Activated CD8-positive, alpha-beta memory T cell treated with anti-CD3 and anti-CD28 coated beads for 36 hours (primary cell): Measurements from ENCODE around the gene SH3BP5L. TPM values are rescaled to one million over a fixed set of nuclear protein-coding genes. Genes with fewer than 3 reads are reported as not detected.
"Not testable (repeated sequence)": the region's sequence is repeated elsewhere in the genome, so short reads cannot be mapped to it uniquely, and the experiment has no call there.

Experiments used
- CTCF ChIA-PET: fragments of 350-600 bp; sonication (Branson Sonifier 250); formaldehyde crosslinking; loops from one replicate; lab custom pipeline; 2021; ENCODE audit warnings: antibody characterized with exemption; lab: Charles Lee
- POLR2A ChIA-PET: fragments of 350-600 bp; sonication (Branson Sonifier 250); formaldehyde crosslinking; loops from one replicate; lab custom pipeline; 2021; ENCODE audit warnings: antibody characterized with exemption; lab: Charles Lee
- total RNA-seq, 2 experiments: library from RNA; stranded (reverse); gene quantifications; one replicate each; pipeline ENCODE4 v1.2.3, GENCODE V29; 2021

SH3BP5L gene
- total RNA-seq, 2 experiments from 2014 or later = 19.9 to 20.0 TPM

DNA sequence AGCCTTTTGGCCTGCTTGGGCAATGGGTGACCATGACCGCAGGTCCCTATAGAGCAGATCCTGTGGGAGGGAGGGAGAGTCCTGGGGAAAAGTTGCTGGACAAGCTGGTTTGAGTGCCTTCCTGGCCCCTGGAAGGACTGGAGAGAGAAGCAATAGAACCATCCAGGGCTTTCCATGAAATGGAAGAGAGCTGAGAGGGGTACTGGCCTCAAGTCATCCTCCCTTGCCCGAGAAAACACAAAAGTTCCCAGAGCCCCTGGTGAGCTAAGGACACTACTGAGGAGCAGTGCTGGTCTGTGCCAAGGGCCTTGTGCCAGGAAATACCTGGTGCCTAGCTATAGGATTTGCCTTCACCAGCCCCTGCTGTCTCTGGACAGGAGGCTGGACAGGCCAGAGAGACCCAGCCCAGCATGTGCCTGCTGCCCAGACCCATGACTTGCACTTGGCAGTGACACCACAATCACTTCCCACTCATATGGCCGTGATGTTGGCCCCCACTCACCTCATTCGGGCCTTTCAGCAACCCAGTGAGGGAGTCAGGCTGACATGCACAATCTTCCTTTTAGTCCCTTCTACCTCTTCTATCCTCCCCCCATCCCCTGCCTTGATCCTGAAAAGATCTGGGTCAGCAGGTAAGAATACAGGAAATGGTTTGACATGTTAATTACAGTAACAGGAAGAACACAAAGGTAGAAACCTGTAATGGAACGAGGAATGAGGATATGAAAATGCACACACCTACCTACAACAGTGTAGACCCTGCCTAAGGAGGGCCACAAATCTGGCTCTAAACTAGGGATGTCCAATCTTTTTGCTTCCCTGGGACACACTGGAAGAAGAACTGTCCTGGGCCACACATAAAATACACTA lies 7.0 kb downstream of the SH3BP5L start:
- ChIA-PET CTCF (interaction anchor here (0.7 to 1.4 kb wide), 3 partner anchors 12 to 1524 kb away, joined by 3 to 4 read pairs (median 4); partner anchors contain the start of gene ZNF692), POLR2A (interaction anchor here (0.6 kb wide), 1 partner anchor 12 kb away, joined by 6 read pairs; no protein-coding TSS in a partner anchor)

- POLR2A ChIA-PET = no interaction called here
- CTCF ChIA-PET = no interaction called here
Observed at GRCh38 chr1:248817065-248817464, 8.7 kb downstream of the SH3BP5L start.

DNA sequence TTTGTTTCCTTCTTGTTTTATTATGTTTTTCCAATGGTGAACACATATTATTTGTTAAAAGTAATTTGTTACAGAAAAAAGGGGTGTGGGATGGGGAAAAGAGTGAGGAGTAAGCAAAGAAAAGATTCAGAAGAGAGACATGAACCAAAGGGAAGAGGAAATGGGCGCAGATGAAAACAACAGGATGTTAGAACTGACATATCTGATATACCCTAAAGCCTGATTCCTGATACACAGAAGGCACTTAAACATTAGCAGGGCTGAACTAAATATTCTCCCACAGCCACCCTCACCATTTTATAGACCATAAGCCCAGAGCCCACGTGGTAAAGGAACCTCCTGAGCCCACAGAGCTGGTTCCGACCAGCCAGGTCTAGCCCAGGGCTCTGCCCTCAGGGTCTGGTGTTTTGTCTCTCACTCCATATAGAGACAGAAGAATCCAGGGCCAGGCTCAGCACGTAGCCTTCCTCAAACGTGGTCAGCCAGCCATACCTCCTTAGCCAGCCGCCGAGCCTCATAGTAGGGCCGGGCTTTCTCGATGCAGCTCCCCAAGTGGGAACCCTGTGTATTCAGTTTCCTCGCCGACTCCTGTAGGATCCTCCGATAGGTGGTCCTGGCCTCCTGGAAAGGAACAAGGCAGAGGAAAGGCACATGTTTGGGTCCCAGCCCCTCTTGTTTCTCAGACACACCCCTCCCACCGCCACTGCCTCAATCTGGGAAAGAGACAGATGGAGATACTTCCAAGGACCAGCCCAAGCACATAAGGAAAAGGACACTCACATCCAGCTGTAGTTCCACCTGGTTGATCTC lies 9.5 kb downstream of the SH3BP5L start:
- POLR2A ChIA-PET = no interaction called here
- CTCF ChIA-PET = no interaction called here

GRCh38 chr1:248815407-248816034 lies 10.2 kb downstream of the SH3BP5L start:
- CTCF ChIA-PET = no interaction called here
- POLR2A ChIA-PET = no interaction called here

DNA sequence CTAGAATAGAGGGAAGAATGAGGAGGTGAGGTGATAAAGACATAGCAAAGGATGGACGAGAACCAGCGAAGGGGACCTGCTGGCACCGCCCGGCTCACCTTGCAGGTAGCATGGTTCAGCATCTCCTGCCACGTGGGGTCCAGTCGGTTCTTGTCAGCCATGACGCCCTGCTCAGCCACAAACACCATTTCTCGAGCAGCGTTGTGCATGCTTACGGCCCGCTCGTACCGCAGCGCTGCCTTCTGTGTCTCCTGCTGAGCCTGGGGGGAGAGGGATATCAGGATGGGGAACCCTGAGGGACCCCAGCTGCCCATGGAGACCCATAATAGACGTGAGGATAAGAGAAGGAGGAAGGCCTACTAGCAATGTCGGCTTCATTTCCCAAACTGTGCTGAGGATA lies 11.4 kb downstream of the SH3BP5L start:
- CTCF ChIA-PET = no interaction called here

DNA sequence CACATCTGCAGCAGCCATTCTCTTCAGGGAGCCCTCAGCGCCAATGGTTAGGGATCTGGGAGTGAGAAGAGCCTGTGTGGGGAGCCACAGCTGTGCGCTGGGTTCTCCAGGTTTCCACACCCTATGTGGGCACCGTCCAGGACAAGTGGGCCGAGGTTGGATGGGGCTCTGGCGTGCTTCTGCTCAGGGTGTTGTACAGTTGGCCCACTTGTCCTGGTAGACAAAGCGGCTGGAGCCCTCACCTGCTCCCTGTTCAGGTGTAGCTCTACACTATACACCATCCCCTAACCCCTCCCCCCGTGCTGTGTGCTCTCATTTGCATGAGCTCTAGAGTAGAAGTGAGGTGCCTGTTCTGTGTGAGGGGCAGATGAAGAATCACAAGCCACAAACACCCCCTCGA lies 12.2 kb downstream of the SH3BP5L start:
- ChIA-PET CTCF (no interaction called here), POLR2A (no interaction called here)

More for the DNA sequence above, 11.4 kb downstream of the SH3BP5L start:
- POLR2A ChIA-PET = no interaction called here

- ChIA-PET POLR2A (no interaction called here), CTCF (no interaction called here)
Observed at GRCh38 chr1:248812736-248813425, 12.8 kb downstream of the SH3BP5L start.

DNA sequence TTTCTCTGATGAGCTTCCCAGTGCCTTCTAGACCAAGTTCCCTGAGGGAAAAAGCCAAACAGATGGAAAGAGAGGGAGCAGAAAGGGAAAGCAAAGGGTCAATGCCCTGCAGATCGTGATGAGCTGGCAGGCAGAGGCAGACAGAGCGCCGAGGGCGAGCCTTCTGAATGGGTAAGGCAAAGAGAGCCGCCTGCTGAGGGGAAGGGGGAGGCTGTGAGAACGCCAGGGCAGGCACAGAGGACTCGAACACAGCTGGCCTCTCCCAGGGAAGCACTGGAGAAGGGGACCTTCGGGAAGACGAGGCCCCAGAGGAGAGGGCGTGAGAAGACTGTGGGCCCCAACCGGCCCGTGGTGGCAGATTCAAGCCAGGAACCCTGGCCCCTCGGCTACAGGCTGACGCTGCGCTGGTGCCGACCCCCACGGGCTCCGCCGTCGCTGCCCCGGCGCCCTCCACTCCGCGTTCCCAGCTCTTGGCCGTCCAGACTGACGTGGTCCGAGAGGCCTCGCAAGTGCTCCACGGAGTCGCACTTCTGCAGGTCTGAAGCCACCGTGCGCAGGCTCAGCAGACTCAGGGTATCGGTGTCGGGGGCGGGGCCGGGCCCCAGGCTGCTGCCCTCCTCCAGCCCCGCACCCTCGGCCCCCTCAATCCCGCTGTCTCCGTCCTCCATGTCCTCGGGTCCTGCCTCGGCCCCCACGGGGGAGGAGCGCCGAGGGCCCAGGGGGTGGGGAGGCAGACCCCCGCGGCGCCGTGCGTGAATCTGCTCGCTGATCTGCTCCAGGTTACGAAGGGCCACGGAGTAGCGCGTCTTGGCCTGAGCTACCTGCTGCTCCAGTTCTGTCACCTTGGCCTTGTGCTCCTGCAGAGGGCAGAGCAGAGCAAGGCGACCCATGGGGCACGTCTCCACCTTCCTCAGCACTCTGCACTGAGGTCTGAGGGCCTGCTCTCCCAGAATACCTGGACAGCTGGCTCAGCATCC lies 13.9 kb downstream of the SH3BP5L start:
- ChIA-PET CTCF (no interaction called here), POLR2A (no interaction called here)

DNA sequence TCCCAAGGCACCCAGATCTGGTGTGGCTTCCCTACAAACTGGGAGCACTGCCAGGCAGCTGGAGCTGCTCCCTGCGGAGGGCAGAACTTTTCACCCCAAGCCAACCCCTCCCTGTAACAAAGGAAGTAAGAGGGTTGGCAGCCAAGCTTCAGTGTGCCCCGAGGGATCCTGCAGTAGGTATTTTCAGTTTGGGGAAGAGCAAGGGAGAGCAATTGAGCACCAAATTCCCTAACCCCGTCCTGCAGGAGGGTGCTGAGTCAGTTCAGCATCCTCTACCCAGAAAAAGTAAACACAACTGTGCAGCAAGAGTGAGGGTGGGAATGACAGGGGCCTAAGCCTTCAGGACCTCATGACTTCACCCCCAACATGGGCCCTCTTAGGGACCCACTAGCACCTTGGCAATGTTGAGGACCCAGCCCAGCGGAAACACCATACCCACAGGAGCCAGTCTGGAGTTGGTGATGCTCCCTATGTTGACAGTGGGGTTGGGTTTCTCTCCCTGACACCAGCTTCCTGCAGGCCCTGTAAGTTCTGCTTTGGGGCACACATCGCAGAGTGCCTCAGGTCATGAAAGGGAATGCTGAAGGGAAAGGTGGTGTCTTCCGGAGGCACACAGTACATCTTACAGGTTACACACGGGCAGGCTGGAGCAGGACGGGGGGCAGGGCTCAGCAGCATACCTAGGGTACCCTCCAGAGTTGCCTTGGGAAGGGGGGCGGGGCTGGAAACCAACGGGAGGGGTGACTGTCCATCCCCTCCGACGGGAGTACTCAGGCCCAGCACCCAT lies 14.8 kb downstream of the SH3BP5L start:
- CTCF ChIA-PET = no interaction called here
- POLR2A ChIA-PET = no interaction called here

GRCh38 chr1:248810000-248810726 lies 15.6 kb downstream of the SH3BP5L start:
- POLR2A ChIA-PET = no interaction called here
- CTCF ChIA-PET = no interaction called here

GRCh38 chr1:248808876-248809275 lies 16.8 kb downstream of the SH3BP5L start:
- CTCF ChIA-PET = no interaction called here
- POLR2A ChIA-PET = no interaction called here

GRCh38 chr1:248807067-248807737 lies 18.5 kb downstream of the SH3BP5L start:
- CTCF ChIA-PET = interaction anchor here (0.9 to 1.7 kb wide), 5 partner anchors 11 to 184 kb away, joined by 3 to 4 read pairs (median 4); partner anchors contain the start of gene ZNF672
- POLR2A ChIA-PET = interaction anchor here (0.5 kb wide), 1 partner anchor 12 kb away, joined by 6 read pairs; no protein-coding TSS in a partner anchor

DNA sequence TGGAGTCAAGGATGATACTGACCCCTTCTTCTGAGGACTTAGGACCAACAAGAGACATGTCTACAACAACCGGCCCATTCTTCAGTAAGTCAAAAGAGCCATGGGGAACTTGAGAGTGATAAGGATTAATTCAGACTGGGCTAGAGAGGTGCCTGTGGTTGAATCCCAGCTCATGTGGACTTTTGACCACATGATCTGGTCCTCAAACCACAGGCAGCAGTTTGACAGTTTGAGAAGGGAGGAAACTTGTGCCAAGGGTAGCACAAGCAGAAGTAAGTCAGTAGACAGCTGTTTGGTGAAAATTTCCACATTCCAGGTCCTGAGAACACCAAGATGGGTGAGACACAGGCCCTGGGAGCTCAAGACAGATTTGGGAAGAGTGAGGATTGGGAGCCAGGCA lies 19.8 kb downstream of the SH3BP5L start:
- CTCF ChIA-PET = interaction anchor here (0.5 to 1.7 kb wide), 5 partner anchors 12 to 408 kb away, joined by 3 to 4 read pairs (median 4); partner anchors contain the start of gene ZNF672

GRCh38 chr1:248804771-248805681 lies 20.7 kb downstream of the SH3BP5L start:
- ChIA-PET POLR2A (no interaction called here), CTCF (interaction anchor here (0.8 to 1.7 kb wide), 2 partner anchors 14 to 393 kb away, joined by 3 to 4 read pairs; no protein-coding TSS in a partner anchor)

More for the DNA sequence above, 19.8 kb downstream of the SH3BP5L start:
- POLR2A ChIA-PET = no interaction called here

- CTCF ChIA-PET, POLR2A ChIA-PET: not testable (repeated sequence)
Observed at GRCh38 chr1:248803501-248803900, 22.2 kb downstream of the SH3BP5L start.
